PC-9 (cell line): Measurements from ENCODE around the gene CCDC87.

Experiments
- EZH2 ChIP-seq: fragments of 200-600 bp; sonication (generic); IDR thresholded peaks from 2 replicates; pipeline ENCODE4 v1.8.0; 2017; ENCODE audit warnings: antibody characterized with exemption, low read depth
- TF ChIP-seq, protein P1 (sequence below): fragments of 200-600 bp; sonication (generic); conservative IDR thresholded peaks from 2 replicates; pipeline ENCODE4 v1.6.1; 2017; ENCODE audit warnings: mixed run types, antibody characterized with exemption, mild to moderate bottlenecking, moderate library complexity

DNA sequence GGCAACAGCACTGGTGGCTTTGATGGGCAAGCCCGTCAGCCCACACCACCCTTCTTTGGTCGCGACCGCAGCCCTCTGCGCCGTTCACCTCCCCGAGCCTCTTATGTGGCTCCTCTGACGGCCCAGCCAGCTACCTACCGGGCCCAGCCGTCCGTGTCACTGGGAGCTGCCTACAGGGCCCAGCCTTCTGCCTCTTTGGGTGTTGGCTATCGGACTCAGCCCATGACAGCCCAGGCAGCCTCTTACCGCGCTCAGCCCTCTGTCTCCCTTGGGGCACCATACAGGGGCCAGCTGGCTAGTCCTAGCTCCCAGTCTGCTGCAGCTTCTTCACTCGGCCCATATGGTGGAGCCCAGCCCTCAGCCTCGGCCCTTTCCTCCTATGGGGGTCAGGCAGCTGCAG, 31.6 kb upstream of the CCDC87 start:
- TF ChIP-seq, protein P1, sequence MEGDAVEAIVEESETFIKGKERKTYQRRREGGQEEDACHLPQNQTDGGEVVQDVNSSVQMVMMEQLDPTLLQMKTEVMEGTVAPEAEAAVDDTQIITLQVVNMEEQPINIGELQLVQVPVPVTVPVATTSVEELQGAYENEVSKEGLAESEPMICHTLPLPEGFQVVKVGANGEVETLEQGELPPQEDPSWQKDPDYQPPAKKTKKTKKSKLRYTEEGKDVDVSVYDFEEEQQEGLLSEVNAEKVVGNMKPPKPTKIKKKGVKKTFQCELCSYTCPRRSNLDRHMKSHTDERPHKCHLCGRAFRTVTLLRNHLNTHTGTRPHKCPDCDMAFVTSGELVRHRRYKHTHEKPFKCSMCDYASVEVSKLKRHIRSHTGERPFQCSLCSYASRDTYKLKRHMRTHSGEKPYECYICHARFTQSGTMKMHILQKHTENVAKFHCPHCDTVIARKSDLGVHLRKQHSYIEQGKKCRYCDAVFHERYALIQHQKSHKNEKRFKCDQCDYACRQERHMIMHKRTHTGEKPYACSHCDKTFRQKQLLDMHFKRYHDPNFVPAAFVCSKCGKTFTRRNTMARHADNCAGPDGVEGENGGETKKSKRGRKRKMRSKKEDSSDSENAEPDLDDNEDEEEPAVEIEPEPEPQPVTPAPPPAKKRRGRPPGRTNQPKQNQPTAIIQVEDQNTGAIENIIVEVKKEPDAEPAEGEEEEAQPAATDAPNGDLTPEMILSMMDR = no peak
- TF ChIP-seq EZH2 = no peak
